ENCODE measurements around the gene KCNA3. TPM values are rescaled to one million over a fixed set of nuclear protein-coding genes. Genes with fewer than 3 reads are reported as not detected.

The KCNA3 gene
- total RNA-seq, 1 donor from 2014 or later = 0.47 TPM

- peak; percentile 80 for ATAC-seq
- no peak for DNase-seq
- intact Hi-C loops (cut with micrococcal nuclease) = no loop called here
These were observed 28.7 kb downstream of the KCNA3 start for GRCh38 chr1:110645821-110646735.

GRCh38 chr1:110645211-110645610 lies 29.5 kb downstream of the KCNA3 start:
- ATAC-seq (peak; percentile 20), DNase-seq (no peak)
- intact Hi-C loops (cut with micrococcal nuclease) = no loop called here

- DNase-seq (no peak), ATAC-seq (no peak)
- intact Hi-C loops (cut with micrococcal nuclease) = no loop called here
These were observed 30.8 kb downstream of the KCNA3 start for GRCh38 chr1:110643879-110644472.

- no peak for DNase-seq
- intact Hi-C loops (cut with micrococcal nuclease) = no loop called here
- no peak for ATAC-seq
These were observed 34.9 kb downstream of the KCNA3 start for GRCh38 chr1:110639724-110640386.

- no peak for ATAC-seq
- intact Hi-C loops (cut with micrococcal nuclease) = no loop called here
- DNase-seq = no peak
These were observed 36.2 kb downstream of the KCNA3 start for GRCh38 chr1:110638556-110638955.

GRCh38 chr1:110638058-110638457 lies 36.7 kb downstream of the KCNA3 start:
- ATAC-seq = no peak
- intact Hi-C loops (cut with micrococcal nuclease) = no loop called here
- no peak for DNase-seq

GRCh38 chr1:110637475-110637874 lies 37.3 kb downstream of the KCNA3 start:
- no peak for ATAC-seq
- intact Hi-C loops (cut with micrococcal nuclease) = no loop called here
- DNase-seq = no peak

GRCh38 chr1:110636149-110636935 lies 38.4 kb downstream of the KCNA3 start:
- intact Hi-C loops (cut with micrococcal nuclease) = no loop called here
- DNase-seq (no peak), ATAC-seq (no peak)

GRCh38 chr1:110635434-110635833 lies 39.3 kb downstream of the KCNA3 start:
- no peak for ATAC-seq
- intact Hi-C loops (cut with micrococcal nuclease) = no loop called here
- DNase-seq = no peak

GRCh38 chr1:110634455-110635311 lies 40.1 kb downstream of the KCNA3 start:
- ATAC-seq (peak; percentile 95), DNase-seq (peak; percentile 93)
- intact Hi-C loops (cut with micrococcal nuclease) = loop anchor here (5.0 kb wide), 2 partner anchors 133 to 148 kb away; no protein-coding TSS in a partner anchor

- DNase-seq (no peak), ATAC-seq (no peak)
- intact Hi-C loops (cut with micrococcal nuclease) = loop anchor here (5.0 kb wide), 2 partner anchors 133 to 148 kb away; no protein-coding TSS in a partner anchor
These were observed 40.7 kb downstream of the KCNA3 start for GRCh38 chr1:110634086-110634454.

GRCh38 chr1:110633646-110634030 lies 41.1 kb downstream of the KCNA3 start:
- intact Hi-C loops (cut with micrococcal nuclease) = loop anchor here (5.0 kb wide), 2 partner anchors 134 to 149 kb away; no protein-coding TSS in a partner anchor
- DNase-seq (no peak), ATAC-seq (no peak)

- intact Hi-C loops (cut with micrococcal nuclease) = loop anchor here (5.0 kb wide), 2 partner anchors 135 to 150 kb away; no protein-coding TSS in a partner anchor
- DNase-seq = no peak
- no peak for ATAC-seq
These were observed 42.7 kb downstream of the KCNA3 start for GRCh38 chr1:110631836-110632620.

- peak; percentile 80 for DNase-seq
- peak; percentile 42 for ATAC-seq
- intact Hi-C loops (cut with micrococcal nuclease) = loop anchor here (5.0 kb wide), 2 partner anchors 136 to 151 kb away; no protein-coding TSS in a partner anchor
These were observed 43.7 kb downstream of the KCNA3 start for GRCh38 chr1:110630839-110631663.

GRCh38 chr1:110628323-110629105 lies 46.2 kb downstream of the KCNA3 start:
- intact Hi-C loops (cut with micrococcal nuclease) = no loop called here

GRCh38 chr1:110627764-110628163 lies 47.0 kb downstream of the KCNA3 start:
- DNase-seq = no peak
- intact Hi-C loops (cut with micrococcal nuclease) = no loop called here

More at GRCh38 chr1:110628323-110629105, 46.2 kb downstream of the KCNA3 start:
- DNase-seq (no peak), ATAC-seq (no peak)

More at GRCh38 chr1:110627764-110628163, 47.0 kb downstream of the KCNA3 start:
- ATAC-seq = peak; percentile 23
